ENCODE data around the gene L3MBTL2.

Gene L3MBTL2

DNA sequence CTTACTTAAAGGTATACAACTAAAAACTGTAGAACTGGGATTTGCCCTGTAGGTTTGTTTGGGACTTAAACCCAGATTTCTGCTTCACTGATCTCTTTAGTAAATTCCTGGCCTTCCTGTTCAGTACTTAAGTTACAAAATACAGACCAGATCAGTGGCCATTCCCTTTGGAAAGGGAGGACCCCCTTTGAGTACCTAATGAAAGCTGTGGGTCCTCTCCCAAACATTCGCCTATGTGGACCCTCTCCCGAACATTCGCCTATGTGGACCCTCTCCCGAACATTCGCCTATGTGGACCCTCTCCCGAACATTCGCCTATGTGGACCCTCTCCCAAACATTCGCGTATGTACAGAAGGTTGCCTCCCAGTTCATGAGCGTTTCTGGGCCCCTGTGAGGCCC is 10.3 kb downstream of the L3MBTL2 start:
- Histone ChIP-seq H3K36me3 (ENCODE audit: control insufficient read depth in 1 of 2, insufficient read depth in 2 of 2, low read depth in 1 of 2, low read length in 2 of 2) (peaks cover 50% of the 10 kb centered on the region in 2 experiments), H2BK12ac (ENCODE audit: low read length in 2 of 2) (no peak overlapping the region), H3K9ac (ENCODE audit: low read length) (no peak overlapping the region), H2BK5ac (ENCODE audit: low read depth, low read length, poor library complexity, severe bottlenecking) (no peak overlapping the region), H4K8ac (ENCODE audit: low read length) (no peak overlapping the region), H4K91ac (ENCODE audit: low read length) (no peak overlapping the region), H3K27me3 (ENCODE audit: control insufficient read depth in 1 of 2, insufficient read depth in 1 of 2, low read length in 2 of 2) (no peaks in the 10 kb centered on the region), H3K23ac (ENCODE audit: low read length in 2 of 2) (no peak overlapping the region), H3K4me2 (ENCODE audit: low read length, poor library complexity, severe bottlenecking) (no peak overlapping the region), H2AFZ (ENCODE audit: low read depth, low read length) (no peak overlapping the region), H3K4ac (ENCODE audit: low read depth in 1 of 2, low read length in 2 of 2) (no peak overlapping the region), H2BK120ac (ENCODE audit: low read depth, low read length) (no peak overlapping the region), H3K27ac (ENCODE audit: low read length, poor library complexity, severe bottlenecking) (no peak overlapping the region), H2BK15ac (ENCODE audit: low read depth, poor library complexity, severe bottlenecking) (no peak overlapping the region), H3K4me3 (ENCODE audit: insufficient read depth in 1 of 2, low read depth in 1 of 2, low read length in 2 of 2) (no peak overlapping the region), H3K79me1 (replicated peaks; ENCODE audit: low read length, poor library complexity, severe bottlenecking) (peaks cover 8% of the 10 kb centered on the region), H3K9me3 (ENCODE audit: control insufficient read depth, low read length) (no peaks in the 10 kb centered on the region), H3K4me1 (ENCODE audit: control insufficient read depth, insufficient read depth, low read depth, low read length) (peaks cover 5% of the 10 kb centered on the region), H3K18ac (ENCODE audit: low read depth in 1 of 2, low read length in 2 of 2) (no peak overlapping the region), H2AK5ac (ENCODE audit: low read length, severe bottlenecking) (no peak overlapping the region), H3K14ac (ENCODE audit: low read length in 2 of 2) (no peak overlapping the region)
- no peak for DNase-seq
- 98% methylated on average over 10 of the region's 10 CpGs for WGBS

DNA sequence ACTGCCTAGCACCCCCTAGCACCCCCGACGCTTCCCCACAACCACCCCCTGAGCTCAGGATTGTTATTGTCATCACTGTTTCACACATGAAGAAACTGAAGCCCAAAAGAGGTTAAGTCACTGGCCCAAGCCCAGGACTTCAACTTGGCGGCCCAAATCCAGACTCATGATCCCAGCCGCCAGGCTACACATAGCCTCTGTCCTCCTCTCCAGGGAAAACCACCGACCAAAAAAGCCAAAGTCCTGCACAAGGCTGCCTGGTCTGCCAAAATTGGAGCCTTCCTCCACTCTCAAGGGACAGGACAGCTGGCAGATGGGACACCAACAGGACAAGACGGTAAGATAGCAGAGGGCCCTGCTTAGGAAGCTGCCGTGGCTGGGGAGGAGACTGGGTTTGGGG is 10.8 kb downstream of the L3MBTL2 start:
- Histone ChIP-seq H3K23ac (ENCODE audit: low read length in 2 of 2) (no peak overlapping the region), H2BK5ac (ENCODE audit: low read depth, low read length, poor library complexity, severe bottlenecking) (no peak overlapping the region), H3K14ac (ENCODE audit: low read length in 2 of 2) (no peak overlapping the region), H3K27ac (ENCODE audit: low read length, poor library complexity, severe bottlenecking) (no peak overlapping the region), H2AK5ac (ENCODE audit: low read length, severe bottlenecking) (no peak overlapping the region), H3K9ac (ENCODE audit: low read length) (no peak overlapping the region), H3K4ac (ENCODE audit: low read depth in 1 of 2, low read length in 2 of 2) (no peak overlapping the region), H2BK12ac (ENCODE audit: low read length in 2 of 2) (no peak overlapping the region), H2BK15ac (ENCODE audit: low read depth, poor library complexity, severe bottlenecking) (no peak overlapping the region), H3K4me3 (ENCODE audit: insufficient read depth in 1 of 2, low read depth in 1 of 2, low read length in 2 of 2) (no peak overlapping the region), H4K8ac (ENCODE audit: low read length) (no peak overlapping the region), H3K79me1 (replicated peaks; ENCODE audit: low read length, poor library complexity, severe bottlenecking) (peaks cover 6% of the 10 kb centered on the region), H3K18ac (ENCODE audit: low read depth in 1 of 2, low read length in 2 of 2) (no peak overlapping the region), H3K36me3 (ENCODE audit: control insufficient read depth in 1 of 2, insufficient read depth in 2 of 2, low read depth in 1 of 2, low read length in 2 of 2) (peaks cover 51 to 53% of the 10 kb centered on the region in 2 experiments), H3K9me3 (ENCODE audit: control insufficient read depth, low read length) (no peaks in the 10 kb centered on the region), H2AFZ (ENCODE audit: low read depth, low read length) (no peak overlapping the region), H3K27me3 (ENCODE audit: control insufficient read depth in 1 of 2, insufficient read depth in 1 of 2, low read length in 2 of 2) (no peaks in the 10 kb centered on the region), H3K4me1 (ENCODE audit: control insufficient read depth, insufficient read depth, low read depth, low read length) (peaks cover 5% of the 10 kb centered on the region), H2BK120ac (ENCODE audit: low read depth, low read length) (no peak overlapping the region), H4K91ac (ENCODE audit: low read length) (peak overlapping the region; percentile 52), H3K4me2 (ENCODE audit: low read length, poor library complexity, severe bottlenecking) (no peak overlapping the region)
- no peak for DNase-seq
- WGBS: 95% methylated on average over 7 of the region's 7 CpGs

DNA sequence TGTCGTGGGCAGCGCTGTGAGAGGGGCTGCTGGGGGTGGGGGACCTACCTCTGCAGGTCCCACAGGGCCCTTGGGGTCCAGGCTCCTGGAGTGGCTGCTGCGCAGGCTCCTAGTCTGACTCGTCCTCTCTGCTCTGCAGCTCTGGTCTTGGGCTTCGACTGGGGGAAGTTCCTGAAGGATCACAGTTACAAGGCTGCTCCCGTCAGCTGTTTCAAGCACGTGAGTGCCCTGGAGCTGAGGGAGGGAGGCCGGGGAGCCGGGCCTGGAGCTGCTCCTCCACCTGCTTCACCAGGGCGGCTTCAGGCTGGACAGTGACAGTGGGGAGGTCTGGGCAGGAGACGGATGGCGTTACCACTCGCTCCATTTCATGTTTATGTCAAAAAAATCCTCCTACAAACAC is 11.9 kb downstream of the L3MBTL2 start:
- Histone ChIP-seq H3K4me3 (ENCODE audit: insufficient read depth in 1 of 2, low read depth in 1 of 2, low read length in 2 of 2) (no peak overlapping the region), H3K23ac (ENCODE audit: low read length in 2 of 2) (no peak overlapping the region), H2AFZ (ENCODE audit: low read depth, low read length) (no peak overlapping the region), H3K4ac (ENCODE audit: low read depth in 1 of 2, low read length in 2 of 2) (peak overlapping the region in 1 of 2 experiments; percentile 76), H2BK15ac (ENCODE audit: low read depth, poor library complexity, severe bottlenecking) (no peak overlapping the region), H2AK5ac (ENCODE audit: low read length, severe bottlenecking) (no peak overlapping the region), H3K79me1 (replicated peaks; ENCODE audit: low read length, poor library complexity, severe bottlenecking) (peaks cover 6% of the 10 kb centered on the region), H3K4me2 (ENCODE audit: low read length, poor library complexity, severe bottlenecking) (no peak overlapping the region), H3K4me1 (ENCODE audit: control insufficient read depth, insufficient read depth, low read depth, low read length) (peaks cover 5% of the 10 kb centered on the region), H4K8ac (ENCODE audit: low read length) (no peak overlapping the region), H3K18ac (ENCODE audit: low read depth in 1 of 2, low read length in 2 of 2) (no peak overlapping the region), H3K14ac (ENCODE audit: low read length in 2 of 2) (no peak overlapping the region), H3K36me3 (ENCODE audit: control insufficient read depth in 1 of 2, insufficient read depth in 2 of 2, low read depth in 1 of 2, low read length in 2 of 2) (peaks cover 55 to 57% of the 10 kb centered on the region in 2 experiments), H3K9me3 (ENCODE audit: control insufficient read depth, low read length) (no peaks in the 10 kb centered on the region), H2BK5ac (ENCODE audit: low read depth, low read length, poor library complexity, severe bottlenecking) (no peak overlapping the region), H4K91ac (ENCODE audit: low read length) (no peak overlapping the region), H3K27ac (ENCODE audit: low read length, poor library complexity, severe bottlenecking) (no peak overlapping the region), H3K27me3 (ENCODE audit: control insufficient read depth in 1 of 2, insufficient read depth in 1 of 2, low read length in 2 of 2) (no peaks in the 10 kb centered on the region), H2BK12ac (ENCODE audit: low read length in 2 of 2) (no peak overlapping the region), H3K9ac (ENCODE audit: low read length) (peak overlapping the region; percentile 75), H2BK120ac (ENCODE audit: low read depth, low read length) (no peak overlapping the region)
- peak; percentile 50 for DNase-seq
- 89% methylated on average over 13 of the region's 13 CpGs for WGBS

DNA sequence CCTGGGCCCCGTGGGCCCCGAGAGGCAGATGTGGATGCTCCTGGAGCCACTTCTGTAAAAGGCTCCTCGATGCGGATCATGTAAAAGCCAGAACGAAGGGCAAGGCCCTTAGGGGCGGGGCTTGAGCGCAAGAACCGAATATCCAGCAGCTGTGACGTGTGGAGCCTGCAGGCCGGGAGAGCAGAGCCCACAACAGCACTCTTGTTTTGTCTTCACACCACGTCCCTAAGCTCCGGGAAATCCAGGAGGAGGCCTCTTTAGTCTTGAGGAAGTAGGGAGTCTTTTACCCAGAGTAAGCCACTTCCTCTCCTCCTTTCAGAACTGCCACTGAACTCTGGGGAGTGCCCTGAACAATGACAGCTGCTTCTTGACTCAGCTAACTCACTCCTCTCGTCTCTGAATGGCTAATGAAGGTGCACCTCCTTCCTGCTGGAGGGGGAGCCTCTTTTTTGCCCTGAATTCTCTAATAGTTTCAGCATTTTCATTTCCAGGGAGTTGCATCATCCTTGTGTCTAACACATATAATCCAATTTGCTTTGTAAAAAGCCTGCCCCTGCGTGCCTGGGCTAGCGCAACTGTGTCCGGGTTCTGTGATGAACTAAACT is 12.5 kb downstream of the L3MBTL2 start:
- Histone ChIP-seq H3K4ac (ENCODE audit: low read depth in 1 of 2, low read length in 2 of 2) (no peak overlapping the region), H3K4me3 (ENCODE audit: insufficient read depth in 1 of 2, low read depth in 1 of 2, low read length in 2 of 2) (no peak overlapping the region), H3K23ac (ENCODE audit: low read length in 2 of 2) (no peak overlapping the region), H3K36me3 (ENCODE audit: control insufficient read depth in 1 of 2, insufficient read depth in 2 of 2, low read depth in 1 of 2, low read length in 2 of 2) (peaks cover 56 to 58% of the 10 kb centered on the region in 2 experiments), H4K91ac (ENCODE audit: low read length) (no peak overlapping the region), H2BK12ac (ENCODE audit: low read length in 2 of 2) (no peak overlapping the region), H2AFZ (ENCODE audit: low read depth, low read length) (peak overlapping the region; percentile 8), H2BK15ac (ENCODE audit: low read depth, poor library complexity, severe bottlenecking) (no peak overlapping the region), H3K18ac (ENCODE audit: low read depth in 1 of 2, low read length in 2 of 2) (peak overlapping the region in 1 of 2 experiments; percentile 66), H3K27ac (ENCODE audit: low read length, poor library complexity, severe bottlenecking) (peak overlapping the region; percentile 19), H3K79me1 (replicated peaks; ENCODE audit: low read length, poor library complexity, severe bottlenecking) (peaks cover 6% of the 10 kb centered on the region), H3K27me3 (ENCODE audit: control insufficient read depth in 1 of 2, insufficient read depth in 1 of 2, low read length in 2 of 2) (no peaks in the 10 kb centered on the region), H3K14ac (ENCODE audit: low read length in 2 of 2) (no peak overlapping the region), H3K4me2 (ENCODE audit: low read length, poor library complexity, severe bottlenecking) (no peak overlapping the region), H3K9ac (ENCODE audit: low read length) (peak overlapping the region; percentile 75), H2AK5ac (ENCODE audit: low read length, severe bottlenecking) (no peak overlapping the region), H3K9me3 (ENCODE audit: control insufficient read depth, low read length) (no peaks in the 10 kb centered on the region), H4K8ac (ENCODE audit: low read length) (peak overlapping the region; percentile 69), H2BK5ac (ENCODE audit: low read depth, low read length, poor library complexity, severe bottlenecking) (no peak overlapping the region), H3K4me1 (ENCODE audit: control insufficient read depth, insufficient read depth, low read depth, low read length) (peaks cover 5% of the 10 kb centered on the region), H2BK120ac (ENCODE audit: low read depth, low read length) (no peak overlapping the region)
- 76% methylated on average over 13 of the region's 16 CpGs for WGBS
- DNase-seq: peak; percentile 84
